ENCODE measurements around the gene AP1AR. TPM values are rescaled to one million over a fixed set of nuclear protein-coding genes. Genes with fewer than 3 reads are reported as not detected.

AP1AR gene
- total and polyA plus RNA-seq, 2 of the 8 experiments (the other 6 are each of a cell fraction or from before 2014, with no cell fraction given): 5.3 to 27.7 TPM

DNA sequence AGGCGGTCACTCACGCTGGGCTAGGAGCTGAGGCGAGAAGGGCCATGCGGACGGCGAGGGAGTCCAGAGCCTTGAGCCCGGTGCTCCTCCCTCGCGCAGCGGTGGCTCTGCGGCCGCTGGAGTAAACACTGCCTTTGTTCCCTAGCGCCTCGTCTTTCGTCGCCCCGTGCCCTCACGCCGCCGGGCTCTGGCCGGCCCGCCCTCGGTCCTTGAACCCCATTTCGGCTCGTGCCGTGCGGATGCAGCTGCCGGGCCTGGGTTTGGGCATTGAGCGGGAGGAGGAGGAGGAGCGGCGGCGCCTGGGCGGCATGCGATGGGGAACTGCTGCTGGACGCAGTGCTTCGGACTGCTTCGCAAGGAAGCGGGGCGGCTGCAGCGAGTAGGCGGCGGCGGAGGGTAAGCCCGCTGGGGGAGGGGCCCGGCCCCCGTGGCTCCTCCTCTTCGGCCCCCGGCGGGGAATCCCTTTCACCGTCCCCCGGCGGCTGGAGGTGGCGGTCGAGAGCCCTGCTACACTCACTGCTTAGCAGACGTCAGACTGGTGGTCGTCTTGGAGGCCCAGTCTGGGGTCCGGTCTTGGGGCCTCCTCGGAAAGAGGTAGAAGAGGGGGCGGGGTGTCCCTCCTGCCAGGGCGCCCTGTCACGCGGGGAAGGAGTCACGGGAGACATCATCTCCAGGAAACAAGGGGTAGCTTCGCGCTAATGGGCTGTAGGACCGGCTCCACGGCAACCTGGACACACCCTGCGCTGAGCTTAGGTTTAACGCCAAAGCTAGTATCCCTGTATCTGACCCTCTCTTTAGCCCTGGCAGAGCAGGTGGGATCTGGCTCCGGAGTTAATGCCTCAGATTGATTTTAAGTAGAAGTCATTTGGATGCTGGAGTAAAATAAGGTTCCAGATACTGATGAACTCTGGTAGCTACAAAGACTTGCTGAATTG lies at the start of gene AP1AR (continued):
- TF ChIP-seq SAP30 (IDR thresholded peaks at IDR 0.05; ENCODE audit: insufficient read depth, insufficient replicate concordance, low read length) (peak; percentile 49), HDAC2 (IDR thresholded peaks at IDR 0.05; ENCODE audit: borderline replicate concordance in 1 of 2, low read depth in 2 of 2, low read length in 2 of 2) (0 out of 4 replicates have a peak, but pooled peaks of 1 of the 2 experiments have one; percentile 38), SRF (IDR thresholded peaks at IDR 0.05; ENCODE audit: low read depth, low read length) (no peak), KDM1A (IDR thresholded peaks at IDR 0.05; ENCODE audit: borderline replicate concordance, low read length) (no peak), CREB1 (IDR thresholded peaks at IDR 0.05) (no peak; the same call in none of the 2 replicates), SIRT6 (IDR thresholded peaks at IDR 0.05; ENCODE audit: low read length) (no peak)
